GM18508 (cell line): ENCODE data around the gene FOXP2.
"Not testable (repeated sequence)": the region's sequence is repeated elsewhere in the genome, so short reads cannot be mapped to it uniquely, and the experiment has no call there.

Source experiments
- ATAC-seq: cut with Tn5 transposase; IDR thresholded peaks from one replicate; pipeline ENCODE4 v1.9.1; 2021; ENCODE audit warnings: moderate number of reproducible peaks; ENCODE audit not compliant: insufficient read depth, unreplicated experiment

The FOXP2 gene

GRCh38 chr7:114419441-114420272 lies 5.0 kb downstream of the FOXP2 start:
- ATAC-seq = no peak

DNA sequence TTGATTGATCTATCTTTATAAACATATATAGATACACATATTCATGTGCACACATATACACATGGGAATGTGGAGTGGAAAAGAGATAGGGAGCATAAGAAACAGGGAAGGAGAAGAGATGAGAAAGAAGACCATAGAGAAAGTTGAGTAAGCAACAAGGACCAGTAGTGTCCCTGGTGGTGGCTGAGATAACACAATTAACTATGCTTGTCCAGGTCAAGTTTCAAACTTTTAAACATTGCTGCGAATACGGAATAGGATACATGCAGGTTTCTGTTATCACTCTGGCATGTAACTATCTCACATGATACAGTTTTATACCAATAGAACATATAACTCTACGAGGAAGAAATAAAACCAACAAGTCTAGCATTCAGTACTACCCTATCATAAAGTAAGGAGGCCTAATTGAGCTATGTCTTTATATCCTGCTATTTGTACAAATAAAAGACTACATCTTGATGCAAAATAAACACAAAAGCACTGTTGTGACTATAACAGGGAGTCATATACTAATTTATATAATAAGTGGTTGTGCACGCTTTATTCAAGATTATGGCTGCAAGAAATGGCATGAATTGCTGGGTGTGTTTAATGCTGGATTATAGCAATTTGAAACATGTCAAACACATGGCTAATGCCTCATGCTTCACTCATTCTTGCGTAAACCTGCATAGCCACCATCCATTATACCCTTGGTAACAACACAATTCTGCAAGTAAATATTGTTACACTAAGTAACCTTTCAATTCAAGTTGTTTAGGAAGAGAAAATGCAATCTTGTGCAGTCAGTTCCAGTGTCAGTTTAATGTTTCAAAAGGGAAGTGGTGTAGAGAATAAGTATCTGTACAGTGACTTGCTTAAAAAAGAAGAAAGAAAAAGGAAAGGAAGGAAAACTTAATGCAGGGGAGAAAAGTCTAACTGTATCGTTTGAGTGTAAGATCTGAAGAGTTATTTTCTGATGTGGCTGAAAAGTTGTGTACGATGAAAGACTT lies 8.2 kb downstream of the FOXP2 start:
- ATAC-seq = no peak

- no peak for ATAC-seq
Observed at GRCh38 chr7:114426382-114426781, 11.8 kb downstream of the FOXP2 start.

DNA sequence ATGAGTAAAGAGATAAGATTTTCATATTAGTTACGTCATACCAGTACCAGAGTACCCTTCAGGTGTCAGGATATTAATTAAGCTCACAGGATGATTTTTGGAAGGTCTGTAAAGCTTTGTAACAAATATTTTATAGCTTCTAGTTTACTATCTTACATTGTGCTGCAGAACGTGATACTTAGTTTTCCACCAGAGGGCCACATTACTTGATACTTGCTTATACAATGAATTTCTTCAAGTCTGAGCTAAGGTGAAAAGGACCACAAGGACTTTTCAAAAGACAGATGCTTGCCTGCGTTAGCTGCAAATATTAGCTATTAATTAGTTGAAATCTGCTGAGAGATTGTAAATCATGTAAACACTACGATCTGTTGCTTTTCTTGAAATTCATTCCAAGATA lies 12.2 kb downstream of the FOXP2 start:
- no peak for ATAC-seq

DNA sequence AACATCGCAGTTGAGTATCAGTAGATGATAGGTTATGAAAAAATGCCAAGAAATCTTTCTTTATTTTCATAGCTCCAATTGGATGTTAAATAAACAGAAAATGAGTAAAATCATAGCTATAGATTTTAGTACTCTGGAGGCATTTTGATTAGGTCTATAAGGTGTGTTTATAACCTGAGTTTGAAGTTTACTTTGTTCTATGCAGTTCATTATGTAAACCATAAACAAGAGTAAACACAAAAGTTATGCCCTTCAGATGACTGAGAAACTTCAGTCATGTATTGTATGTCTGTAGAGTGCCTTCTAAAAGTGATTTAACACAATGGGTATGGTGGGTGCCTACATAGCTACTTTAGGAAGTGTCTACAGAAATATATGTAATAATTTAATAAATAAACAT lies 13.6 kb downstream of the FOXP2 start:
- ATAC-seq = no peak

DNA sequence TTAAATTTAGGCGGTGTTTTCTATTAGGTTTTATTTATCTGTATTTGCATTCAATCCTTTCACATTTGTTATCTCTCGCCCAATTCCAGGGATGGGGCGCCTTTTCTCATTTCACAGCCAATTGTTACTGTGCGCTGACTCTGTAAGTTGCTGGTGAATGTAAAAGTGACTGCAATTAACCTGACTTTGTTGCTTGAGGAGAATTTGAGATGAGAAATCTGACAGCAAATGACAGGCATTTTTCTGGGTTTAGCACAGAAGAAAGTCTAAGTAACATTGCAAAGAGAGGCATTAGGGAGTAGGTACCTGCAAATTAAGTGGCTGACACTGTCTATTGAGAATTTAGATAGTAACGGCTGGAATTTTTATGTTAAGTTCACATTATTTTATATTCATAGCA lies 16.6 kb downstream of the FOXP2 start:
- ATAC-seq = no peak

DNA sequence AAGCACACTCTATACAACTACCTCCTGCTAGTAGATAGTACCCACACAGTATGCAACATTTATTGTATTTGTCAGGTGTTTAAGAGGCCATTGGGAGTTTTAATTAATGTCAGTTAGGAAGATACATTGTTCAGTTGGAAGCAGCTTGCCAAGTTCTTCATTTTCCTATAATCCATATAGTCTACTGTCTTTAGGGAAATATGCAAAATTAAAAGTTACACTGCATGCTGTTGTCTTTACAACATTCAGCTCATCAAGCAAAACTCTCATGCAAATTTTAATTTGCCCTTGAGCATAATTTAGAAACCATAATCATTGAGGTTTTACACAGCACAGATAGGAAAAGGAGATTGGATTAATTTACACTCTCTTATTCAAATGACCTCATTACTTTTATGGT lies 17.4 kb downstream of the FOXP2 start:
- ATAC-seq = no peak

DNA sequence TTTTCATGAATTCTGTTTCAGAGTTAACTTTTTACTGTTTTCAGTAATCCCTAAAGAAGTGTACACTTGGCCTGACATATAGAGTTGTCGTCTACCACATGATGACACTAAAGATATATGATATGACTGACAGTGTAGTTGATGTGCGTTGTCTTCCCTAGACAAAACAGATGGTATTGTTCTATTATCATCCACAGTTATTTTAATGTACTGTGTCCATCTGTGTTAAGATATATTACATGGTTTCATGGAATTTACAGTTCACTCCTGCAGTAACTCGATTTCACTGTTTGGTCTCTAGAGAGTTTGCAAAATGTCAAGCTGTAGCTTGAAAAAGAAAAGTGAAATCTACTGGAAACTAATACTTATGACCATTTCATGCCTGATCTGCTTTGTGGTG lies 18.1 kb downstream of the FOXP2 start:
- no peak for ATAC-seq

DNA sequence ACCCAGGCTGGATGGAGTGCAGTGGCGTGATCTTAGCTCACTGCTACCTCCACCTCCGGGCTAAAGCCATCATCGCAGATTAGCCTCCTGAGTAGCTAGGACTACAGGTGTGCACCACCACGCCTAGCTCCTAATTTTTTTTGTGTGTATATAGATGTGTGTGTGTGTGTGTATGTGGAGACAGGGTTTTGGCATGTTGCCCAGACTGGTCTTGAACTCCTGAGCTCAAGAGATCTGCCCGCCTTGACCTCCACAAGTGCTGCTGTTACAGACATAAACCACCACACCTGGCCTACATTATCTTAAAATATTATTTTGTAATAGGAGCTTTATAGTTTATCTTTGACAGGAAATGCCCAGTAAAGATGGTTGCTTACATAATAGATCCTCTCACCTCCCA lies 25.0 kb downstream of the FOXP2 start:
- no peak for ATAC-seq

GRCh38 chr7:114440927-114441326 lies 26.3 kb downstream of the FOXP2 start:
- ATAC-seq = not testable (repeated sequence)

DNA sequence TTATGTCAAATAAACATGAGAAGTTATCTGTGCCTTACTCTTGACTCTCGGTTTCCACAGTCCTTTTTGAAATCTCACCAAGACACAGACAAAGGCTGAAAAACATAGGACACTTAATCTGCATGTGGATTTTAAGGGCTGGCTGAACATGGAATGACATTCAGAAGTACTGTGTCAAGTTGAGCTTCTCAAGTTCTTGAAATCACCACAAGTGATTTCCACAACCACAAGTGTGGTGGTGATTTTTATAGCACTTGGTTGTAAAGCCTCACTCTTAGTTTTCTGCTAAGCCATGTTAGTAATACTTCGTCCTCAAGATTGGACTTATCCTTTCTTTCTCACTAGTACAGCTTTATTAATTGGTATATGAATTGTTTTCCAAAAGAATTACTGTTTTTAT lies 29.6 kb downstream of the FOXP2 start:
- no peak for ATAC-seq

- ATAC-seq = no peak
Observed at GRCh38 chr7:114450431-114450830, 35.8 kb downstream of the FOXP2 start.

DNA sequence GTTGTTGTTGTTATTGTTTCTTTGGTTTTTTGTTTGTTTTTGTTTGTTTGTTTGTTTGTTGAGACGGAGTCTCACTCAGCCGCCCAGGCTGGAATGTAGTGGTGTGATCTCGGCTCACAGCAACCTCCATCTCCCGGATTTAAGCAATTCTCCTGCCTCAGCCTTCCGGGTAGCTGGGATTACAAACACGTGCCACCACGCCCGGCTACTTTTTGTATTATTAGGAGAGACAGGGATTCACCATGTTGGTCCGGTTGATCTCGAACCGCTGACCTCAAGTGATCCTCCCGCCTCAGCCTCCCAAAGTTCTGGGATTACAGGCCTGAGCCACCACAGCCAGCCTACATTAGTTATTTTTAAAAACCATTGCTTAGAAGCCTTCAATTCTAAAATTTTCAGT lies 45.0 kb downstream of the FOXP2 start:
- no peak for ATAC-seq

DNA sequence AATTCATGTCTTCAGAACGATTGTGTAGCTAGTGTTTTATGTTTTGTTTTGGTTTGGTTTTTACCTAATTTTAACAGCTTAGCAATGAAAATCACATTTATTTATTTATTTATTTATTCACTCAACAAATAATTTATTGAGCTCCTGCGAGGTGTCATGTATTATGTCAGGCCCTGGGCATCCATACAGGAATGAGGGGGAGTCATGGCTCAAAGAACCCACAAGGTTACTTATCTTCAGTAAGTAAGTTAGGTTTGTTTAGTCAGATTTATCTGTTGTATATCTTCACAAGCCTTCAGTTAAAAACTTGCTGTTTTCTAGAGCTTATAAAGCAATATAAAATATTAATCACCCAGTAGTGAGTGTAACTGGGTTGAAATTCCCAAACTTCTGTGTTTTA lies 45.4 kb downstream of the FOXP2 start:
- no peak for ATAC-seq

DNA sequence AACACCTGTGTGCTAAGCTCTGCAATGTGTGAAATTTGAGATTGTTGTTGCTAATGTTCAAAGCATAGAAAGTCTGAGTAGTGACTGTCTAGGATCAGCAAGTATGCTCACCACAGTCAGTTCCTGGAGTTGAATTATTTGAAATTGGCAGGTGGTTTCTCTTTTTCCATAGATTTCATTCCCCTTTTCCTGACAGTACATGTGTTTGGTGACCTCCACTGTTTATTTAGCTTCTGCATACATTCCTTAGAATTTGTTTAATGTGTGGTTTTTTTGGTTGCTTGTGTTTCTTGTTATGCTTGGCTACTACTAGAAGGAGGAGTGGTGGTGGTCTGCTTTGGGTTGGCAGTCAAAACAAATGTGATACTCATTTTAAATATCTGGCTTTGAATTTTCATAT lies 52.3 kb downstream of the FOXP2 start:
- ATAC-seq = no peak

DNA sequence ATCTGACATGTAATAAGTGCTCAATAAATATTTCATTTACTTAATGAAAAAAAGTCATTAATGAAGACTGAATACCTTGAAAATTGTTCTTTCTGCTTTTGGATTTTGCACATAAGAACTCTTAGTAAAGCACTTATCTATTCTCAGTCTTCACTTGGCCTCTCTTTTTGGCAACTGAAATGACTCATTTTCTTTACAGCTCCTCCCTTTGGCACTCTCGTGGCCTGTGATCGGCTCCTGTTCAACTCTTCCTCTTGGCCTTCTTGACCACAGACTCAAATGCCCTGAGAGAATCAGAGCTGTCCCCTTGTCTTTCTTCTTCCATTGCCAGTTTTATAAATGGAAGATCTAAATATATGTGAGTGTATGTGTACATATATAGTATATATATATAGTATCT lies 54.2 kb downstream of the FOXP2 start:
- ATAC-seq = no peak

GRCh38 chr7:114472896-114473512 lies 58.4 kb downstream of the FOXP2 start:
- no peak for ATAC-seq

GRCh38 chr7:114478384-114478783 lies 63.8 kb downstream of the FOXP2 start:
- ATAC-seq = no peak

GRCh38 chr7:114481999-114482398 lies 67.4 kb downstream of the FOXP2 start:
- no peak for ATAC-seq

- ATAC-seq = no peak
Observed at GRCh38 chr7:114484226-114484625, 69.6 kb downstream of the FOXP2 start.

DNA sequence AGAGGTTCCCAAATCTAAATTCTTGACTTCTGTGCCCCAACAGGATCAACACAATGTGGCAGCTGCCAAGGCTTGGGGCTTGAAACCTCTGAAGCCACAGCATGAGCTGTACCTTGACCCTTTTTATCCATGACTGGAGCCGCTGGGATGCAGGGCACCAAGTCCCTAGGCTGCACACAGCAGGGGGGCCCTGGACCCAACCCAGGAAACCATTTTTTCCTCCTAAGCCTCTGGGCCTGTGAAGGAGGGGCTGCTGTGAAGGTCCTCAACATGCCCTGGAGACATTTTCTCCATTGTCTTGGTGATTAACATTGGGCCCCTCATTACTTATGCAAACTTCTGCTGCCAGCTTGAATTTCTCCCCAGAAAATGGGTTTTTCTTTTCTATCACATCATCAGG lies 72.6 kb downstream of the FOXP2 start:
- ATAC-seq = no peak
